ENCODE data around the gene CBX1.

GRCh38 chr17:48056246-48056745 lies 45.0 kb downstream of the CBX1 start:
- no peak for TF ChIP-seq POLR2A (IDR thresholded peaks at IDR 0.05)
- no peak for TF ChIP-seq CTCF (IDR thresholded peaks at IDR 0.05)

All from testis (tissue), 2 donors.